Upper lobe of left lung (tissue), 4 donors: Measurements from ENCODE around the gene METTL15.

Source experiments
- POLR2A ChIP-seq, 4 donors: fragments of 450-650 bp; IDR thresholded peaks; one replicate each; pipeline ENCODE4 v1.5.1; 2016 to 2017; ENCODE audit warnings: antibody characterized with exemption in 4 of 4, mild to moderate bottlenecking in 2 of 4
- POLR2AphosphoS5 ChIP-seq, 2 donors: sonication (generic); formaldehyde crosslinking; IDR thresholded peaks; one replicate each; pipeline ENCODE4 v1.5.1; 2017; ENCODE audit warnings: antibody characterized with exemption in 2 of 2
- TF ChIP-seq, protein P1 (sequence below), 6 experiments: fragments of 450-650 bp in 4 of 6; fragments of 200-600 bp in 2 of 6; sonication (generic) in 2 of 6; IDR thresholded peaks; one replicate each; pipeline ENCODE4 v1.5.1; 2016 to 2019; ENCODE audit warnings: antibody characterized with exemption in 6 of 6

DNA sequence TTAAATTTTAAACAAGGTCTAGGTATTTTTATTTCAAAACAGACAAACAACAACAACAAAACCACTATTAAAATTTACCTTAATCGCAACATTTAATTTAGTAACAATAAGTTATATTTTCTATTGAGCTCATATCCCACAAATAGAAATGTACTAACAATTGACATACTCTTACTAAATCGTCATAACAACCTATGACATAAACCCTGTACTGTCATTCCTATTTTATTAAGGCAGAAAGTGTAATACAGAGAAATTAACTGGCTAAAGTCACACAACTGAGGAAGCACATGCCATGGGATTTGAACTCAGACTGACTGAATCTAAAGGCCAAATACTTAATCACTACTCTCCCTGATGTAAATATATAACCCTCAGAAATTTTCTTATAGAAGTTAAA is 3.2 kb upstream of the METTL15 start:
- TF ChIP-seq, protein P1, sequence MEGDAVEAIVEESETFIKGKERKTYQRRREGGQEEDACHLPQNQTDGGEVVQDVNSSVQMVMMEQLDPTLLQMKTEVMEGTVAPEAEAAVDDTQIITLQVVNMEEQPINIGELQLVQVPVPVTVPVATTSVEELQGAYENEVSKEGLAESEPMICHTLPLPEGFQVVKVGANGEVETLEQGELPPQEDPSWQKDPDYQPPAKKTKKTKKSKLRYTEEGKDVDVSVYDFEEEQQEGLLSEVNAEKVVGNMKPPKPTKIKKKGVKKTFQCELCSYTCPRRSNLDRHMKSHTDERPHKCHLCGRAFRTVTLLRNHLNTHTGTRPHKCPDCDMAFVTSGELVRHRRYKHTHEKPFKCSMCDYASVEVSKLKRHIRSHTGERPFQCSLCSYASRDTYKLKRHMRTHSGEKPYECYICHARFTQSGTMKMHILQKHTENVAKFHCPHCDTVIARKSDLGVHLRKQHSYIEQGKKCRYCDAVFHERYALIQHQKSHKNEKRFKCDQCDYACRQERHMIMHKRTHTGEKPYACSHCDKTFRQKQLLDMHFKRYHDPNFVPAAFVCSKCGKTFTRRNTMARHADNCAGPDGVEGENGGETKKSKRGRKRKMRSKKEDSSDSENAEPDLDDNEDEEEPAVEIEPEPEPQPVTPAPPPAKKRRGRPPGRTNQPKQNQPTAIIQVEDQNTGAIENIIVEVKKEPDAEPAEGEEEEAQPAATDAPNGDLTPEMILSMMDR (IDR thresholded peaks at IDR 0.05): no peak
- TF ChIP-seq POLR2AphosphoS5 (IDR thresholded peaks at IDR 0.05) (no peak), POLR2A (IDR thresholded peaks at IDR 0.05) (no peak)
